Loucy (cell line): ENCODE measurements around the gene RORB.

Experiments used
- H2AFZ ChIP-seq: fragments of 200-600 bp; sonication (generic); 2 replicates; pipeline ENCODE4 v1.6.0; 2016; ENCODE audit warnings: antibody characterized with exemption, mild to moderate bottlenecking, low read length, moderate library complexity
- H3F3A ChIP-seq: fragments of 200-600 bp; 2 replicates; pipeline ENCODE4 v1.6.0; 2016; ENCODE audit warnings: antibody characterized with exemption, low read depth, mild to moderate bottlenecking
- H3K27me3 ChIP-seq: fragments of 200-600 bp; sonication (generic); 2 replicates; pipeline ENCODE4 v1.6.1; 2014; ENCODE audit warnings: low read length, mild to moderate bottlenecking; ENCODE audit not compliant: insufficient read depth, poor library complexity, severe bottlenecking
- H3K36me3 ChIP-seq: fragments of 200-600 bp; sonication (generic); 2 replicates; pipeline ENCODE4 v1.6.1; 2016; ENCODE audit warnings: low read length; ENCODE audit not compliant: insufficient read depth
- H3K4me1 ChIP-seq: fragments of 200-600 bp; sonication (generic); 2 replicates; pipeline ENCODE4 v1.5.1; 2014; ENCODE audit warnings: low read length, mild to moderate bottlenecking; ENCODE audit not compliant: insufficient read depth, poor library complexity, severe bottlenecking
- H3K4me2 ChIP-seq: fragments of 200-600 bp; sonication (generic); 2 replicates; pipeline ENCODE4 v1.6.0; 2014; ENCODE audit warnings: antibody characterized with exemption, low read length, low read depth, mild to moderate bottlenecking; ENCODE audit not compliant: poor library complexity, severe bottlenecking
- H3K4me3 ChIP-seq: fragments of 200-600 bp; sonication (generic); 2 replicates; pipeline ENCODE4 v1.5.1; 2014; ENCODE audit warnings: low read length, mild to moderate bottlenecking, mixed read lengths; ENCODE audit not compliant: poor library complexity, severe bottlenecking
- H3K79me2 ChIP-seq: fragments of 200-600 bp; sonication (generic); 2 replicates; pipeline ENCODE4 v1.6.1; 2014; ENCODE audit warnings: low read length; ENCODE audit not compliant: insufficient read depth
- H3K9ac ChIP-seq: fragments of 200-600 bp; sonication (generic); 2 replicates; pipeline ENCODE4 v1.6.0; 2014; ENCODE audit warnings: mild to moderate bottlenecking, low read depth, low read length, moderate library complexity; ENCODE audit not compliant: poor library complexity, severe bottlenecking
- H3K9me2 ChIP-seq: fragments of 200-600 bp; sonication (generic); replicated peaks from 2 replicates; pipeline ENCODE4 v1.6.1; 2016; ENCODE audit warnings: low read depth, low read length, mixed read lengths
- H3K9me3 ChIP-seq: fragments of 200-600 bp; sonication (generic); 2 replicates; pipeline ENCODE4 v1.6.1; 2014; ENCODE audit warnings: mild to moderate bottlenecking, antibody characterized with exemption, low read length, low read depth; ENCODE audit not compliant: insufficient read depth
- H4K20me1 ChIP-seq: fragments of 200-600 bp; sonication (generic); 2 replicates; pipeline ENCODE4 v1.6.0; 2014; ENCODE audit warnings: antibody characterized with exemption, low read length, mild to moderate bottlenecking; ENCODE audit not compliant: insufficient read depth, poor library complexity, severe bottlenecking
- EZH2phosphoT487 ChIP-seq: fragments of 200-600 bp; IDR thresholded peaks from 2 replicates; pipeline ENCODE4 v1.6.1; 2018; ENCODE audit warnings: antibody characterized with exemption, mild to moderate bottlenecking, moderate library complexity, borderline replicate concordance
- TF ChIP-seq, protein P1 (sequence below): fragments of 200-600 bp; sonication (generic); conservative IDR thresholded peaks from 2 replicates; pipeline ENCODE4 v1.5.1; 2014; ENCODE audit warnings: mild to moderate bottlenecking, antibody characterized with exemption, low read length

RORB gene

DNA sequence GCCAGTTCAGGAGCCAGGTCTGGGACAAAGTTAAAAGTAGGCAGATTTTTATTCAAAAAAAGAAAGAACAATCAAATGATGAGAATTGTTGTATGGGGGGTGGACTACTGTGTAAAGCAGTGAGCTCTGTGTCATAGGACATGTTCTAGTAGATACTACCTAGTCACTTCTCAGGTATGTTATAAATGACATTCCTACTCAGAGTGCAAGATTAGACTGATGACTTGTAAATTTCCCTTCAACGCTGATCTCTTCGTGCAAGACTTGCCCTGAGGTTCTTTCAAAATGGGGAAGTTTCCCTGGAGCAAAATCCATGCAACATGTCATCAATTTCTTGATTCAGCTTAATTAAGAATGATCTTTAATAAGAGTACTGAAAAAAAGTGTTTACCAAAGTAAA, 175.1 kb downstream of the RORB start:
- no peak for TF ChIP-seq EZH2phosphoT487
- TF ChIP-seq, protein P1, sequence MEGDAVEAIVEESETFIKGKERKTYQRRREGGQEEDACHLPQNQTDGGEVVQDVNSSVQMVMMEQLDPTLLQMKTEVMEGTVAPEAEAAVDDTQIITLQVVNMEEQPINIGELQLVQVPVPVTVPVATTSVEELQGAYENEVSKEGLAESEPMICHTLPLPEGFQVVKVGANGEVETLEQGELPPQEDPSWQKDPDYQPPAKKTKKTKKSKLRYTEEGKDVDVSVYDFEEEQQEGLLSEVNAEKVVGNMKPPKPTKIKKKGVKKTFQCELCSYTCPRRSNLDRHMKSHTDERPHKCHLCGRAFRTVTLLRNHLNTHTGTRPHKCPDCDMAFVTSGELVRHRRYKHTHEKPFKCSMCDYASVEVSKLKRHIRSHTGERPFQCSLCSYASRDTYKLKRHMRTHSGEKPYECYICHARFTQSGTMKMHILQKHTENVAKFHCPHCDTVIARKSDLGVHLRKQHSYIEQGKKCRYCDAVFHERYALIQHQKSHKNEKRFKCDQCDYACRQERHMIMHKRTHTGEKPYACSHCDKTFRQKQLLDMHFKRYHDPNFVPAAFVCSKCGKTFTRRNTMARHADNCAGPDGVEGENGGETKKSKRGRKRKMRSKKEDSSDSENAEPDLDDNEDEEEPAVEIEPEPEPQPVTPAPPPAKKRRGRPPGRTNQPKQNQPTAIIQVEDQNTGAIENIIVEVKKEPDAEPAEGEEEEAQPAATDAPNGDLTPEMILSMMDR = no peak
- no peaks in the 10 kb centered on the region for H3K36me3 ChIP-seq

DNA sequence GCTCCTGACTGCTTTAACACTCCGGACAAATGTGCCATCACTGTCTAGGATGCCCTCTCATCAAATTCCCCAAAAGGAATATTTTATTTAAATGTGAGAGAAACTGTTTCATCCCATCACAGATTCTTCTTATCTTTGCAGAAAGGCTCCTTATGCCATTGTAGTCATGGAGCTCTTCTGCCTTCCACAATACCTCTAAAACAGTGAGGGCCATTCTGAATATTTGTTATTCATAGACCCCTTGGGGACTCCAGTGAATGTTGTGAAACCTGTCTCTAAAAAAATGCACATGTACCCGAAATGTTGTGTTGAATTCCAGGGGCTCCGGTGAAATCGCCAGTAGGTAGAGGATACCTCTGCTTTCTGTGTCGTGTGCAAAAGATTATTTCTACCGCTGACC, 176.9 kb downstream of the RORB start:
- Histone ChIP-seq H3K4me3 (no peak overlapping the region), H4K20me1 (no peaks in the 10 kb centered on the region), H3K36me3 (no peaks in the 10 kb centered on the region), H3K4me1 (no peaks in the 10 kb centered on the region), H3K79me2 (no peaks in the 10 kb centered on the region), H3F3A (no peaks in the 10 kb centered on the region), H3K27me3 (no peaks in the 10 kb centered on the region), H3K4me2 (no peak overlapping the region), H3K9me3 (no peaks in the 10 kb centered on the region), H3K9ac (no peak overlapping the region), H3K9me2 (no peaks in the 10 kb centered on the region), H2AFZ (no peak overlapping the region)
- TF ChIP-seq, protein P1 = no peak

More for the DNA sequence above, 175.1 kb downstream of the RORB start:
- no peak overlapping the region for H2AFZ ChIP-seq
- no peaks in the 10 kb centered on the region for H3K4me1 ChIP-seq
- H3K9me2 ChIP-seq = no peaks in the 10 kb centered on the region
- no peak overlapping the region for H3K4me3 ChIP-seq
- H3K79me2 ChIP-seq = no peaks in the 10 kb centered on the region
- no peak overlapping the region for H3K9ac ChIP-seq
- no peaks in the 10 kb centered on the region for H3F3A ChIP-seq
- no peaks in the 10 kb centered on the region for H3K27me3 ChIP-seq
- no peaks in the 10 kb centered on the region for H4K20me1 ChIP-seq
- H3K9me3 ChIP-seq = no peaks in the 10 kb centered on the region
- no peak overlapping the region for H3K4me2 ChIP-seq

DNA sequence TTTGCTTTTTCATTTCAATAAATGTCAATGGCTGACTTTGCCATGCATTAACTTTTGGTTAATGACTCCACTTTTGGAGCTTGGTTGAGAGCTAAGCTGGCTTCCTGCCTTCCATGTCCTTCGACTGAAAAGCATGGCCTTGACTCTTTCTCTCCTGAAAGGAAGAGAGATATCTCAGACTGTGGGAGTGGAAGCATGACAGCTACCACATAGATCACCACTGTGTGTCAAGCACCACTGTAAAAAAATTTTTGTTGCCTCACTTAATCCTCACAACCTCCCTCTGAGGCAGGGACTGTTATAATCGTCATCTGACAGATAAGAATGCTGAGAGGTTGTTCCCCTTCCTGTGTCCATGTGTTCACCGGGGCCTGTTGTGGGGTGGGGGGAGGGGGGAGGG, 184.8 kb downstream of the RORB start:
- Histone ChIP-seq H3K4me1 (no peaks in the 10 kb centered on the region), H4K20me1 (no peaks in the 10 kb centered on the region), H3F3A (no peaks in the 10 kb centered on the region), H3K9me3 (no peaks in the 10 kb centered on the region), H3K4me3 (no peak overlapping the region), H3K79me2 (no peaks in the 10 kb centered on the region), H2AFZ (no peak overlapping the region), H3K27me3 (no peaks in the 10 kb centered on the region), H3K9me2 (no peaks in the 10 kb centered on the region), H3K4me2 (no peak overlapping the region), H3K9ac (no peak overlapping the region), H3K36me3 (no peaks in the 10 kb centered on the region)
- TF ChIP-seq, protein P1 = no peak
- TF ChIP-seq EZH2phosphoT487 = no peak
